Endothelial cell of umbilical vein (primary cell): ENCODE results near the gene PARP3. TPM values are rescaled to one million over a fixed set of nuclear protein-coding genes. Genes with fewer than 3 reads are reported as not detected.

ENCODE experiments used
- BruUV-seq: library from RNA; stranded (reverse); fragments of 400-500 nt; replicated peaks from 2 replicates; lab custom pipeline; 2021; lab: Mats Ljungman, UMichigan
- CTCF ChIA-PET: fragments of 300-600, 350-600 bp; sonication (Branson Sonifier 250); formaldehyde crosslinking; loops from one replicate; lab custom pipeline; 2021; ENCODE audit warnings: antibody characterized with exemption, inconsistent platforms; lab: Charles Lee
- POLR2A ChIA-PET: fragments of 300-600, 350-600 bp; sonication (Branson Sonifier 250); formaldehyde crosslinking; loops from one replicate; lab custom pipeline; 2021; ENCODE audit warnings: antibody characterized with exemption, inconsistent platforms; lab: Charles Lee
- DNase-seq: peaks from one replicate; pipeline ENCODE4 v3.0.0-alpha.2; 2011; ENCODE audit warnings: low read depth, low spot score
- FAIRE-seq: peaks from 2 replicates; lab custom pipeline; 2011; peaks lifted over from hg19 to GRCh38; lab: Jason Lieb, UNC
- H2AFZ ChIP-seq: 2 replicates; pipeline ENCODE4 v1.6.0; 2012; ENCODE audit warnings: low read depth, low read length, control low read depth, inconsistent platforms
- H3K27ac ChIP-seq: 2 replicates; pipeline ENCODE4 v1.5.1; 2011; ENCODE audit warnings: low read depth, mild to moderate bottlenecking, control low read depth, low read length, moderate library complexity; ENCODE audit not compliant: insufficient read depth
- H3K27me3 ChIP-seq, 2 experiments: 2 replicates each; pipeline versions ENCODE4 v1.6.0 to v1.6.1; 2011; ENCODE audit warnings: low read length in 2 of 2, mixed read lengths in 1 of 2; ENCODE audit not compliant: control insufficient read depth in 2 of 2, insufficient read depth in 2 of 2
- H3K36me3 ChIP-seq, 2 experiments: 2 replicates in 1 of 2; 3 replicates in 1 of 2; pipeline ENCODE4 v1.5.1; 2011; ENCODE audit warnings: low read length in 2 of 2, mild to moderate bottlenecking in 1 of 2, moderate library complexity in 1 of 2; ENCODE audit not compliant: control insufficient read depth in 2 of 2, insufficient read depth in 2 of 2; ENCODE audit errors: extremely low read depth in 1 of 2
- H3K4me1 ChIP-seq: 3 replicates; pipeline ENCODE4 v1.5.1; 2011; ENCODE audit warnings: mild to moderate bottlenecking, low read length; ENCODE audit not compliant: control insufficient read depth, insufficient read depth; ENCODE audit errors: extremely low read depth
- H3K4me2 ChIP-seq: 2 replicates; pipeline ENCODE4 v1.6.1; 2011; ENCODE audit warnings: low read length, control low read depth, mixed read lengths; ENCODE audit not compliant: insufficient read depth
- H3K4me3 ChIP-seq, 3 experiments: fragments of 200-600 bp in 1 of 3; sonication (generic), shearing (Covaris generic) in 1 of 3; replicated peaks in 1 of 3; 2 replicates each; pipeline ENCODE4 v1.5.1; 2011 to 2016; ENCODE audit warnings: control low read depth in 3 of 3, low read length in 3 of 3, mild to moderate bottlenecking in 2 of 3, inconsistent platforms in 1 of 3, low read depth in 1 of 3, moderate library complexity in 1 of 3; ENCODE audit not compliant: insufficient read depth in 1 of 3
- H3K79me2 ChIP-seq: 2 replicates; pipeline ENCODE4 v1.6.0; 2012; ENCODE audit warnings: low read length, inconsistent platforms; ENCODE audit not compliant: control insufficient read depth, insufficient read depth
- H3K9ac ChIP-seq: replicated peaks from 2 replicates; pipeline ENCODE3; 2011; ENCODE audit warnings: low read length, control low read depth; ENCODE audit not compliant: insufficient read depth; ENCODE audit errors: extremely low read depth
- H3K9me1 ChIP-seq: replicated peaks from 3 replicates; pipeline ENCODE4 v1.6.0; 2011; ENCODE audit warnings: mild to moderate bottlenecking, low read length; ENCODE audit not compliant: control insufficient read depth, insufficient read depth; ENCODE audit errors: extremely low read depth
- H3K9me3 ChIP-seq: replicated peaks from 2 replicates; pipeline ENCODE4 v1.5.1; 2012; ENCODE audit warnings: low read length, inconsistent platforms; ENCODE audit not compliant: control insufficient read depth, insufficient read depth
- H4K20me1 ChIP-seq: replicated peaks from 2 replicates; pipeline ENCODE3; 2011; ENCODE audit warnings: mild to moderate bottlenecking, low read length; ENCODE audit not compliant: control insufficient read depth, insufficient read depth; ENCODE audit errors: extremely low read depth
- EZH2 ChIP-seq: IDR thresholded peaks from 2 replicates; pipeline ENCODE4 v1.6.1; 2012; ENCODE audit warnings: borderline replicate concordance, low read depth, mild to moderate bottlenecking, moderate library complexity, low read length, inconsistent platforms; ENCODE audit not compliant: severe bottlenecking
- FOS ChIP-seq: IDR thresholded peaks from 2 replicates; pipeline ENCODE4 v1.6.1; 2011; ENCODE audit warnings: mild to moderate bottlenecking, low read length, moderate library complexity, borderline replicate concordance; ENCODE audit not compliant: insufficient read depth
- GATA2 ChIP-seq: IDR thresholded peaks from 2 replicates; pipeline ENCODE4 v1.7.0; 2011; ENCODE audit warnings: low read depth, mild to moderate bottlenecking, moderate library complexity, mixed read lengths, low read length; ENCODE audit not compliant: insufficient read length, insufficient read depth
- JUN ChIP-seq: IDR thresholded peaks from 2 replicates; pipeline ENCODE4 v1.6.1; 2011; ENCODE audit warnings: borderline replicate concordance, low read depth; ENCODE audit not compliant: insufficient read length, insufficient read depth
- MYC ChIP-seq: IDR thresholded peaks from one replicate; pipeline ENCODE4 v1.6.1; 2011; ENCODE audit warnings: mild to moderate bottlenecking, low read depth, low read length
- POLR2A ChIP-seq: IDR thresholded peaks from 2 replicates; pipeline ENCODE4 v1.6.1; 2012; ENCODE audit warnings: low read depth, mild to moderate bottlenecking, control low read depth, low read length
- POLR2AphosphoS5 ChIP-seq: IDR thresholded peaks from 2 replicates; pipeline ENCODE4 v1.6.1; 2012; ENCODE audit warnings: low read depth, mild to moderate bottlenecking, control low read depth, low read length, moderate library complexity; ENCODE audit not compliant: insufficient read depth
- dilution Hi-C: fragments of 300-500 bp; cut with MboI; formaldehyde crosslinking; loops from one replicate; pipeline ENCODE4 v1.15.0; 2019; ENCODE audit warnings: low sequenced_read_pairs; ENCODE audit not compliant: extremely low pct_ligation_motif_present
- intact Hi-C: fragments of 100-400 bp; cut with micrococcal nuclease; formaldehyde crosslinking; loops from one replicate; pipeline ENCODE4 v1.10.0; 2022
- polyA plus RNA-seq, 4 experiments: library from polyadenylated mRNA; depleted of rRNA in 3 of 4; stranded (reverse) in 3 of 4; unstranded in 1 of 4; fragments of >200 nt; gene quantifications; 2 replicates each; pipeline versions ENCODE4 v1.2.1 to v1.2.3, GENCODE V29; 2011 to 2012; ENCODE audit warnings: missing spikeins in 1 of 4
- total RNA-seq: library from RNA; stranded (reverse); gene quantifications from 2 replicates; pipeline ENCODE4 v1.2.3, GENCODE V29; 2021
- TF ChIP-seq, protein P1 (sequence below), 2 donors: IDR thresholded peaks; 1 replicate in 1 of 2; 2 replicates in 1 of 2; pipeline ENCODE4 v1.5.1; 2011; ENCODE audit warnings: low read length in 2 of 2, mild to moderate bottlenecking in 2 of 2, moderate library complexity in 2 of 2, control low read depth in 1 of 2, inconsistent platforms in 1 of 2, low read depth in 1 of 2; ENCODE audit not compliant: insufficient read depth in 1 of 2; ENCODE audit errors: extremely low read depth in 1 of 2
- TF ChIP-seq, protein P2 (sequence below): IDR thresholded peaks from 2 replicates; pipeline ENCODE4 v1.6.1; 2011; ENCODE audit not compliant: insufficient read depth, insufficient read length

PARP3 gene
- total and polyA plus RNA-seq, 2 donors (not counting 3 experiments of a cell fraction or from before 2014, with no cell fraction given), result 10.0 to 13.8 TPM

DNA sequence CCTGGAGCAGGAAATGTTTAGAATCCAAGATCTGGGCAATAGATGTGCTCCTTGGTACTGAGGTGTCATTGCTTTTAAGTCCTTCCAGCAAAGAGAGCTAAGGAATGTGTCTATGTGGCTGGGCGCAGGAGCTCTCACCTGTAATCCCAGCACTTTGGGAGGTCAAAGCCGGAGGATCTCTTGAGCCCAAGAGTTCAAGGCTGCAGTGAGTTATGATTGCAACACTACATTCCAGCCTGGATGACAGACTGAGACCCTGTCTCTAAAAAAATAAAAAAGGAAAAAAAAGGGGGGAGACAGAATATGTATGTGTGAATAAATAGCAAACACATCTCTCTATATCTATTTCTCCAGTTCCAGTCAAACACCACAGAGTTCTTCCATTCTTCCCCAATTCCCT is 8.7 kb downstream of the PARP3 start:
- Histone ChIP-seq H3K4me3 (no peak overlapping the region), H2AFZ (no peak overlapping the region), H3K9me1 (no peaks in the 10 kb centered on the region), H3K9me3 (no peaks in the 10 kb centered on the region), H3K4me1 (no peaks in the 10 kb centered on the region), H3K79me2 (no peaks in the 10 kb centered on the region), H3K36me3 (no peaks in the 10 kb centered on the region), H4K20me1 (no peaks in the 10 kb centered on the region), H3K27me3 (peaks cover 7 to 13% of the 10 kb centered on the region in 2 experiments), H3K27ac (no peak overlapping the region), H3K4me2 (no peak overlapping the region), H3K9ac (no peak overlapping the region)
- DNase-seq (no peak), FAIRE-seq (no peak)
- ChIA-PET CTCF (no interaction called here), POLR2A (no interaction called here)
- intact Hi-C loops, result no loop called here
- BruUV-seq, result no TSS peak
- TF ChIP-seq EZH2, result no peak
- TF ChIP-seq FOS, result no peak
- TF ChIP-seq MYC, result no peak
- TF ChIP-seq POLR2AphosphoS5, result no peak
- dilution Hi-C loops, result no loop called here

DNA sequence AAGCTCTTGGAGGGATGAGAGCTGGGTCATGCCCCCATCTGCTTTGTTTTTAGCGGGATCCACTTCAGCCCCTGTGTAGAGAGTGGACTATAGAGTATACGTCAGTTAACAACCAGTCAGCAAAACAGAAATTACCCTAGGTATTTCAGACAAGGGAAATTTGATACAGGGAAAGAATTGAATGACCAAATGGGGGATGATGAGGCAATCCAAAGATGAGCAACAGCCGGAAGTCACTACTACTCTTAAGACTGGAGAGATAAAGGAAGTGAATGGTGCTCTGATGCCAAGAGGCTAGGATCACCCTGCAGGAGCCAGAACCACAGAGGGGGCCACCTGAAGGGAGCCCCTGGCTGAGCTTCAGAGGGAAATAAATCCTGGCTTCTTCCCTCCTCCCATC is 11.3 kb downstream of the PARP3 start:
- dilution Hi-C loops (no loop called here), intact Hi-C loops (no loop called here)
- Histone ChIP-seq H3K4me1 (no peaks in the 10 kb centered on the region), H3K4me3 (no peak overlapping the region), H3K36me3 (no peaks in the 10 kb centered on the region), H2AFZ (no peak overlapping the region), H3K27ac (no peak overlapping the region), H3K9me1 (no peaks in the 10 kb centered on the region), H3K79me2 (no peaks in the 10 kb centered on the region), H3K27me3 (peaks cover 7 to 13% of the 10 kb centered on the region in 2 experiments), H3K9me3 (no peaks in the 10 kb centered on the region), H4K20me1 (no peaks in the 10 kb centered on the region), H3K4me2 (no peak overlapping the region), H3K9ac (no peak overlapping the region)
- ChIA-PET CTCF (interaction anchor here (0.7 to 1.4 kb wide), 4 partner anchors 11 to 21 kb away, joined by 3 to 4 read pairs (median 3); partner anchors contain the start of genes ABHD14B and RRP9), POLR2A (interaction anchor here (1.6 kb wide), 1 partner anchor 11 kb away, joined by 4 read pairs; the partner anchor contains the start of genes PARP3 and RRP9)
- FAIRE-seq (no peak), DNase-seq (no peak)
- no TSS peak for BruUV-seq
- TF ChIP-seq GATA2 (no peak), MYC (no peak), POLR2AphosphoS5 (no peak), FOS (no peak), JUN (no peak), EZH2 (no peak), POLR2A (no peak)
- TF ChIP-seq, protein P1, sequence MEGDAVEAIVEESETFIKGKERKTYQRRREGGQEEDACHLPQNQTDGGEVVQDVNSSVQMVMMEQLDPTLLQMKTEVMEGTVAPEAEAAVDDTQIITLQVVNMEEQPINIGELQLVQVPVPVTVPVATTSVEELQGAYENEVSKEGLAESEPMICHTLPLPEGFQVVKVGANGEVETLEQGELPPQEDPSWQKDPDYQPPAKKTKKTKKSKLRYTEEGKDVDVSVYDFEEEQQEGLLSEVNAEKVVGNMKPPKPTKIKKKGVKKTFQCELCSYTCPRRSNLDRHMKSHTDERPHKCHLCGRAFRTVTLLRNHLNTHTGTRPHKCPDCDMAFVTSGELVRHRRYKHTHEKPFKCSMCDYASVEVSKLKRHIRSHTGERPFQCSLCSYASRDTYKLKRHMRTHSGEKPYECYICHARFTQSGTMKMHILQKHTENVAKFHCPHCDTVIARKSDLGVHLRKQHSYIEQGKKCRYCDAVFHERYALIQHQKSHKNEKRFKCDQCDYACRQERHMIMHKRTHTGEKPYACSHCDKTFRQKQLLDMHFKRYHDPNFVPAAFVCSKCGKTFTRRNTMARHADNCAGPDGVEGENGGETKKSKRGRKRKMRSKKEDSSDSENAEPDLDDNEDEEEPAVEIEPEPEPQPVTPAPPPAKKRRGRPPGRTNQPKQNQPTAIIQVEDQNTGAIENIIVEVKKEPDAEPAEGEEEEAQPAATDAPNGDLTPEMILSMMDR (IDR thresholded peaks at IDR 0.05; ENCODE audit: extremely low read depth in 1 of 2, insufficient read depth in 1 of 2, low read depth in 1 of 2, low read length in 2 of 2), result no peak
- TF ChIP-seq, protein P2, sequence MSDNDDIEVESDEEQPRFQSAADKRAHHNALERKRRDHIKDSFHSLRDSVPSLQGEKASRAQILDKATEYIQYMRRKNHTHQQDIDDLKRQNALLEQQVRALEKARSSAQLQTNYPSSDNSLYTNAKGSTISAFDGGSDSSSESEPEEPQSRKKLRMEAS, result no peak
